Measurements from ENCODE around the gene ST3GAL3. TPM values are rescaled to one million over a fixed set of nuclear protein-coding genes. Genes with fewer than 3 reads are reported as not detected.

Gene ST3GAL3
- total and polyA plus RNA-seq, 11 donors, result 14.4 to 31.7 (median 26.3) TPM

DNA sequence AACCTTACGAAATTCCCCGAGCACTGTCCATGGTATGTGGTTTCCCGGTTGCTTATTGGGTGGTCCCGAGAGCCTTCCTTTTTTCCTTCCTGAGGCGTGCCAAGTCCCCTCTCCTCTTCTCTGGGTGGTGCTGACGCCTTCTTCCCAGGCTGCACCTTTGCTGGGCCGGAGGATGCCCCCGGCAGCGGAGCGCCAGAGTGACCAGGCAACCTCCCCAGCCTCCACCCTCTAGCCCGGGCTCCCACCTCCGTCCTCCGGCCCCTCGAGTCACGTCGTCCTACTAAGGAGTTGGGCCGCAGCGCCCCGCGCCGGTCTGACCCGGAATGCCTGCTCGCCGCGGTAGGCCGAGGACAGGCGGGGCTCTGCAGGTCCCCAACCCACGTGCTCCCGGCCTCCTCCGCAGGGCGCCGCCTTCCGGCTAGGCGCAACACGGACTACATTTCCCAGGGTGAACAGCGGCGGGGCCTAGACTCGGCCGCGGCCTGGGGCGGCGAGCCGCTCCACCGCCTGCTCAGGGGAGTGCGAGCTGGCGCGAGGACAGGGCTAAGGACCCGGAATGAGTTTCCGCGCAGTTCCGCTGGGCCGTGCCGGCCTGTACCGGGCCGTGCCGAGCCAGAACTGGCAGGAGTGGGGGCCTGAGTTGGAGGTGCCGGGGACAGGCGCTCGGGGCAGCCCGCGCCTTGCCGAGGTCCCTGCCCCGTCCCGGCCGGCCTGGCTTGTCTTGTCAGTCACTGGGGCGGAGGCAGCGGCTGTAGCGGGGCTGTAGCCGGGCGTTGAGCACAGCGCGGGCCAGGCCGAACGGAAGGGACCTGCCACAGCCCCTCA is 239.1 kb downstream of the ST3GAL3 start, which contains the start of gene IPO13:
Gene IPO13 (plus strand): TSS at position 715 of the 825 bp plus-strand sequence. CDS start 651 bp downstream, outside the sequence.
- peak within 1 kb of the TSS; percentile 48 to 83 (median 71) for H3K4me3 ChIP-seq
- H3K27me3 ChIP-seq, result no peaks in the 10 kb centered on the region
- H3K36me3 ChIP-seq, result peaks cover 0 to 18% (median 9%) of the 10 kb centered on the region in 9 donors
- no peaks in the 10 kb centered on the region for H3K9me3 ChIP-seq
- peak within 1 kb of the TSS; percentile 89 to 99 (median 97) for H3K27ac ChIP-seq
- intact Hi-C loops (cut with DNase I), result loop anchor here in 4 of 10 donors (1.0 to 5.0 kb wide), 4 partner anchors 13 to 239 kb away; partner anchors contain the start of genes ATP6V0B (in 4 of the 4) and ST3GAL3 (in 1 of the 4)
- TF ChIP-seq POLR2A (IDR thresholded peaks at IDR 0.05), result peak in 1 of 2 donors; percentile 83
- TF ChIP-seq, protein P1, sequence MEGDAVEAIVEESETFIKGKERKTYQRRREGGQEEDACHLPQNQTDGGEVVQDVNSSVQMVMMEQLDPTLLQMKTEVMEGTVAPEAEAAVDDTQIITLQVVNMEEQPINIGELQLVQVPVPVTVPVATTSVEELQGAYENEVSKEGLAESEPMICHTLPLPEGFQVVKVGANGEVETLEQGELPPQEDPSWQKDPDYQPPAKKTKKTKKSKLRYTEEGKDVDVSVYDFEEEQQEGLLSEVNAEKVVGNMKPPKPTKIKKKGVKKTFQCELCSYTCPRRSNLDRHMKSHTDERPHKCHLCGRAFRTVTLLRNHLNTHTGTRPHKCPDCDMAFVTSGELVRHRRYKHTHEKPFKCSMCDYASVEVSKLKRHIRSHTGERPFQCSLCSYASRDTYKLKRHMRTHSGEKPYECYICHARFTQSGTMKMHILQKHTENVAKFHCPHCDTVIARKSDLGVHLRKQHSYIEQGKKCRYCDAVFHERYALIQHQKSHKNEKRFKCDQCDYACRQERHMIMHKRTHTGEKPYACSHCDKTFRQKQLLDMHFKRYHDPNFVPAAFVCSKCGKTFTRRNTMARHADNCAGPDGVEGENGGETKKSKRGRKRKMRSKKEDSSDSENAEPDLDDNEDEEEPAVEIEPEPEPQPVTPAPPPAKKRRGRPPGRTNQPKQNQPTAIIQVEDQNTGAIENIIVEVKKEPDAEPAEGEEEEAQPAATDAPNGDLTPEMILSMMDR (IDR thresholded peaks at IDR 0.05), result peak; percentile 56 to 88 (median 70)
- 0 to 1% (median 0%) methylated on average over 48 to 74 of the region's 74 CpGs for WGBS, 4 donors
- H3K4me1 ChIP-seq, result peaks cover 6 to 57% (median 48%) of the 10 kb centered on the region in 12 donors
- ATAC-seq (peak; percentile 90 to 94 (median 93)), DNase-seq (peak; percentile 95 to 98 (median 96))

DNA sequence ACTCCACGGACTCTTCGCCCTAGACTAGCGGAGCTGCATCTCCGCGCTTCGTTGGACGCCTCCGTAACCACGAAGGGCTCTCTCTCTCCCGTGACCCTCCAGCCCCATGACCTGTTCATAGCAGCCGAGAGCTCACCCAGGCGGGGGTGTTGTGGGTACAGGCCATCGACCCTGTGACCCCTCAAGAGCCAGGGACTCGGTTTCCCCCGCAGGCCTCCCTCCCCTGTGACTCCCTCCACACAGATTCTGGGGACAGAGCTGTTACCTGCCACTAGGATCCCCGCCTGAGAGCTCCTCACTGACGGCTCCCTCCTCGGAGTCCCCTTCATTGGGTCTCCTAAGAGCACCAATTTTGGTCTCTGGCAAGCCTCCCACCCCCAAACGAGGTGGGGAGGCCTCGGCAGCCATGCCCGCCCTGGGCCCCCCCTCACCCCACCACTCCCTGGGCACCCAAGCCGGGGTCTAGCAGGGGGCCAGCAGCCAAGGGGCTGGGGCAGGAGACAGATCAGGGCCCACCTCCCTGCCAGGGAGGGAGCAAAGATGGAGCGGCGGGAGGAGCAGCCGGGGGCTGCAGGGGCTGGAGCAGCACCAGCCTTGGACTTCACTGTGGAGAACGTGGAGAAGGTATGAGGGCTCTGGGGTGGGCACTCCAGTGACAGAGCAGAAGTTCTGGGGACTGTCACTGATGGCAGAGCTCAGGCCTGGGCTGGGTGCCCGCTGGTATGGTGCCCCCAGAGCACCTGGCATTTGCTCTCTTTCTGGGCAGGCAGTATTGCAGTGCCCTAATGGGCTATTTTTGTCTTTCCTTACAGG is 239.9 kb downstream of the ST3GAL3 start:
- DNase-seq (peak in 4 of 5 donors; percentile 68 to 72 (median 70)), ATAC-seq (peak; percentile 37 to 68 (median 50))
- H3K27me3 ChIP-seq, result no peaks in the 10 kb centered on the region
- H3K4me3 ChIP-seq, result peak overlapping the region; percentile 48 to 83 (median 71)
- intact Hi-C loops (cut with DNase I), result loop anchor here in 3 of 10 donors (1.0 to 5.0 kb wide), 3 partner anchors 12 to 240 kb away; partner anchors contain the start of genes ATP6V0B (in 2 of the 3) and ST3GAL3 (in 1 of the 3)
- 1 to 3% (median 3%) methylated on average over 21 to 27 of the region's 27 CpGs for WGBS, 4 donors
- H3K4me1 ChIP-seq, result peaks cover 6 to 64% (median 51%) of the 10 kb centered on the region in 12 donors
- peaks cover 0 to 24% (median 9%) of the 10 kb centered on the region in 9 donors for H3K36me3 ChIP-seq
- H3K9me3 ChIP-seq, result no peaks in the 10 kb centered on the region
- TF ChIP-seq POLR2A (IDR thresholded peaks at IDR 0.05), result no peak
- TF ChIP-seq, protein P1 (IDR thresholded peaks at IDR 0.05), result no peak
- peak overlapping the region; percentile 89 to 99 (median 97) for H3K27ac ChIP-seq

DNA sequence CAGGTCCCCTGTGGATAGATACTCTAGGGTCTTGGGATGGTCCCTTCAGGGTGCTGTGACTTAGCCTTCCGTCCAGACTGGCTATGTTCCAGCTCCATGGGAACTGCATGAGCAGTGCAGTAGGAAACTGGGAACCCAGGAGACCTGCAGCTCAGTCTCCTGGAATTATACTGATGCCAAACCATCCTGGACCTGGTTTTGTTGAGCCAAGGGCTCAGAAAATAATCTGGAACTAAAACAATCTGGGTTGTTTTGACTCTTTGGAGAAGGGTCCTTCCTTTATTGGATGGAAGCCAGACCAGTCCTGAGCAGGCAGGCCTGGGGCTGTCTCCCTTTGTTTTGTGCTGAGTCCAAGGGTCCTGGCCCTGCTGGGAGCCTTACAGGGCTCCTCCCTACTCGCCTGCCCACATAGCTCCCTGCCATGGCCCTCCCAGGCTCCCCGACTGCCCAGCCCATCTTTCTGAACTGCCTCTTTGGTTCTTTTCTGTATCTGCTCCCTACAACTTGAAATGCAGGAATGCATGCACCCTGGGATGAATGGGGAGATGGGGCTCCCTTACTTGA is 240.6 kb downstream of the ST3GAL3 start:
- Histone ChIP-seq H3K27me3 (no peaks in the 10 kb centered on the region), H3K4me3 (peak overlapping the region in 11 of 12 donors; percentile 48 to 83 (median 73)), H3K27ac (peak overlapping the region in 11 of 12 donors; percentile 89 to 99 (median 97)), H3K36me3 (peaks cover 0 to 28% (median 9%) of the 10 kb centered on the region in 9 donors), H3K4me1 (peaks cover 6 to 70% (median 54%) of the 10 kb centered on the region in 12 donors), H3K9me3 (no peaks in the 10 kb centered on the region)
- no peak for TF ChIP-seq POLR2A (IDR thresholded peaks at IDR 0.05)
- TF ChIP-seq, protein P1 (IDR thresholded peaks at IDR 0.05), result no peak
- intact Hi-C loops (cut with DNase I), result loop anchor here in 4 of 10 donors (1.0 to 5.0 kb wide), 4 partner anchors 11 to 241 kb away; partner anchors contain the start of genes ATP6V0B (in 2 of the 4) and ST3GAL3 (in 1 of the 4)
- peak in 1 of 5 donors; percentile 28 for DNase-seq
- no peak for ATAC-seq
- 21 to 32% (median 27%) methylated on average over 3 of the region's 3 CpGs for WGBS, 4 donors
